HEK293 (cell line): ENCODE results near the gene KRTAP10-4.

Experiments used
- CTCF ChIP-seq: fragments of 450-650 bp; formaldehyde crosslinking; IDR thresholded peaks from 2 replicates; pipeline ENCODE4 v1.5.1; 2016; ENCODE audit warnings: missing biosample characterization, missing genetic modification characterization
- TRIM28 ChIP-seq: IDR thresholded peaks from 2 replicates; pipeline ENCODE4 v1.6.1; 2011; ENCODE audit warnings: low read length, control low read depth, borderline replicate concordance
- YY1 ChIP-seq: fragments of 450-650 bp; formaldehyde crosslinking; IDR thresholded peaks from 2 replicates; pipeline ENCODE4 v1.5.1; 2018; ENCODE audit warnings: missing biosample characterization, missing genetic modification characterization
- ZNF354C ChIP-seq: fragments of 450-650 bp; formaldehyde crosslinking; IDR thresholded peaks from 2 replicates; pipeline ENCODE4 v1.5.1; 2016; ENCODE audit warnings: missing biosample characterization, missing genetic modification characterization, low read depth, borderline replicate concordance
- ZNF423 ChIP-seq: fragments of 450-650 bp; formaldehyde crosslinking; IDR thresholded peaks from 2 replicates; pipeline ENCODE4 v1.5.1; 2016; ENCODE audit warnings: missing biosample characterization, missing genetic modification characterization
- ZNF510 ChIP-seq: fragments of 450-650 bp; formaldehyde crosslinking; IDR thresholded peaks from 2 replicates; pipeline ENCODE4 v1.5.1; 2018; ENCODE audit warnings: mild to moderate bottlenecking, missing genetic modification characterization, missing biosample characterization; ENCODE audit not compliant: insufficient replicate concordance
- TF ChIP-seq, protein P1 (sequence below): fragments of 450-650 bp; formaldehyde crosslinking; IDR thresholded peaks from 2 replicates; pipeline ENCODE4 v1.5.1; 2016; ENCODE audit warnings: missing biosample characterization, missing genetic modification characterization, borderline replicate concordance
- TF ChIP-seq, protein P2 (sequence below): fragments of 450-650 bp; formaldehyde crosslinking; IDR thresholded peaks from 2 replicates; pipeline ENCODE4 v1.5.1; 2016; ENCODE audit warnings: missing biosample characterization, missing genetic modification characterization

DNA sequence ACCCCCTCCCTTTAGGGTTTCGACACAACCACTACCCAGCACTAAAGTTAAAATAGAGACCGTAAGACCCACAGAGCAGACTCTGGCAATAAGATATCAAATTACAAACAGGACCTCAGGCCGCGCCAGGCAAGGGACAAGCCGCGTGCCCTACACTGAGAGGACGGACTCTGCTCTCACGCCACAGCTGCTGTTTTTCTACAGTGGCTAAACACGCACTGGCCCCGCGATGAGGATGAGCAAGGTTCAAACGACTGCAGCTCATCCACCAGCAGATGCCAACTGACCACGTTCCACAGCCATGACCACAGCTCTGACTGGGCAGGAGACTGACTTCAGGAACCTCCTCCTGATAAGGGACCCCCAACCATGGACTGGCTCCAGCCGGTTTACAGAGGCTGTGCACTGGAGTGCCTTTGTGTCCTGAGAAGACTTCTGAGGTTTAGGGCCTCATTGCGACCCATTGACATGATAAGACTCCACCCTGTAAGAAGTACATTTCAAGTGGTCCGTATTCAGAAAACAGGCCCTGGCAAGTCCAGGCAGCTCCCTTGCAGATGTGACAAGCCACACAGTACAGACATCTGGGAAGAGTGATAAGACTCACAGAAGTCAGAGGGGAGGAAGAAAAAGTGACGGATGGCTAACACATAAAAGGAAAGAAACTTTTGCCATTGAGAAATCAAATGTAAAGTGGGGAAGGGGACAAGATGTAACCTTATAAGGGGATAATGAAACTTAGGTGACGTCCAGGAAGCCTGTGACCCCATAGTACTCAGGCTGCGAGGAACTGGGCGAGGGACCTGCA is 20.3 kb downstream of the KRTAP10-4 start:
- TF ChIP-seq, protein P1, sequence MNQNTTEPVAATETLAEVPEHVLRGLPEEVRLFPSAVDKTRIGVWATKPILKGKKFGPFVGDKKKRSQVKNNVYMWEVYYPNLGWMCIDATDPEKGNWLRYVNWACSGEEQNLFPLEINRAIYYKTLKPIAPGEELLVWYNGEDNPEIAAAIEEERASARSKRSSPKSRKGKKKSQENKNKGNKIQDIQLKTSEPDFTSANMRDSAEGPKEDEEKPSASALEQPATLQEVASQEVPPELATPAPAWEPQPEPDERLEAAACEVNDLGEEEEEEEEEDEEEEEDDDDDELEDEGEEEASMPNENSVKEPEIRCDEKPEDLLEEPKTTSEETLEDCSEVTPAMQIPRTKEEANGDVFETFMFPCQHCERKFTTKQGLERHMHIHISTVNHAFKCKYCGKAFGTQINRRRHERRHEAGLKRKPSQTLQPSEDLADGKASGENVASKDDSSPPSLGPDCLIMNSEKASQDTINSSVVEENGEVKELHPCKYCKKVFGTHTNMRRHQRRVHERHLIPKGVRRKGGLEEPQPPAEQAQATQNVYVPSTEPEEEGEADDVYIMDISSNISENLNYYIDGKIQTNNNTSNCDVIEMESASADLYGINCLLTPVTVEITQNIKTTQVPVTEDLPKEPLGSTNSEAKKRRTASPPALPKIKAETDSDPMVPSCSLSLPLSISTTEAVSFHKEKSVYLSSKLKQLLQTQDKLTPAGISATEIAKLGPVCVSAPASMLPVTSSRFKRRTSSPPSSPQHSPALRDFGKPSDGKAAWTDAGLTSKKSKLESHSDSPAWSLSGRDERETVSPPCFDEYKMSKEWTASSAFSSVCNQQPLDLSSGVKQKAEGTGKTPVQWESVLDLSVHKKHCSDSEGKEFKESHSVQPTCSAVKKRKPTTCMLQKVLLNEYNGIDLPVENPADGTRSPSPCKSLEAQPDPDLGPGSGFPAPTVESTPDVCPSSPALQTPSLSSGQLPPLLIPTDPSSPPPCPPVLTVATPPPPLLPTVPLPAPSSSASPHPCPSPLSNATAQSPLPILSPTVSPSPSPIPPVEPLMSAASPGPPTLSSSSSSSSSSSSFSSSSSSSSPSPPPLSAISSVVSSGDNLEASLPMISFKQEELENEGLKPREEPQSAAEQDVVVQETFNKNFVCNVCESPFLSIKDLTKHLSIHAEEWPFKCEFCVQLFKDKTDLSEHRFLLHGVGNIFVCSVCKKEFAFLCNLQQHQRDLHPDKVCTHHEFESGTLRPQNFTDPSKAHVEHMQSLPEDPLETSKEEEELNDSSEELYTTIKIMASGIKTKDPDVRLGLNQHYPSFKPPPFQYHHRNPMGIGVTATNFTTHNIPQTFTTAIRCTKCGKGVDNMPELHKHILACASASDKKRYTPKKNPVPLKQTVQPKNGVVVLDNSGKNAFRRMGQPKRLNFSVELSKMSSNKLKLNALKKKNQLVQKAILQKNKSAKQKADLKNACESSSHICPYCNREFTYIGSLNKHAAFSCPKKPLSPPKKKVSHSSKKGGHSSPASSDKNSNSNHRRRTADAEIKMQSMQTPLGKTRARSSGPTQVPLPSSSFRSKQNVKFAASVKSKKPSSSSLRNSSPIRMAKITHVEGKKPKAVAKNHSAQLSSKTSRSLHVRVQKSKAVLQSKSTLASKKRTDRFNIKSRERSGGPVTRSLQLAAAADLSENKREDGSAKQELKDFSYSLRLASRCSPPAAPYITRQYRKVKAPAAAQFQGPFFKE = no peak
- TF ChIP-seq ZNF510 (no peak), YY1 (tag by site-specific recombination) (no peak), CTCF (tag by site-specific recombination) (no peak), ZNF423 (no peak), TRIM28 (no peak), ZNF354C (tag by site-specific recombination) (no peak)
- TF ChIP-seq, protein P2, sequence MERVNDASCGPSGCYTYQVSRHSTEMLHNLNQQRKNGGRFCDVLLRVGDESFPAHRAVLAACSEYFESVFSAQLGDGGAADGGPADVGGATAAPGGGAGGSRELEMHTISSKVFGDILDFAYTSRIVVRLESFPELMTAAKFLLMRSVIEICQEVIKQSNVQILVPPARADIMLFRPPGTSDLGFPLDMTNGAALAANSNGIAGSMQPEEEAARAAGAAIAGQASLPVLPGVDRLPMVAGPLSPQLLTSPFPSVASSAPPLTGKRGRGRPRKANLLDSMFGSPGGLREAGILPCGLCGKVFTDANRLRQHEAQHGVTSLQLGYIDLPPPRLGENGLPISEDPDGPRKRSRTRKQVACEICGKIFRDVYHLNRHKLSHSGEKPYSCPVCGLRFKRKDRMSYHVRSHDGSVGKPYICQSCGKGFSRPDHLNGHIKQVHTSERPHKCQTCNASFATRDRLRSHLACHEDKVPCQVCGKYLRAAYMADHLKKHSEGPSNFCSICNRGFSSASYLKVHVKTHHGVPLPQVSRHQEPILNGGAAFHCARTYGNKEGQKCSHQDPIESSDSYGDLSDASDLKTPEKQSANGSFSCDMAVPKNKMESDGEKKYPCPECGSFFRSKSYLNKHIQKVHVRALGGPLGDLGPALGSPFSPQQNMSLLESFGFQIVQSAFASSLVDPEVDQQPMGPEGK (tag by site-specific recombination) = no peak
